Adrenal gland (tissue), 5 donors: Measurements from ENCODE around the gene CYP20A1.

Experiments used
- POLR2A ChIP-seq, 2 donors: fragments of 450-650 bp; IDR thresholded peaks; one replicate each; pipeline ENCODE4 v1.6.1; 2017; ENCODE audit warnings: antibody characterized with exemption in 2 of 2, mild to moderate bottlenecking in 2 of 2, moderate library complexity in 1 of 2
- TF ChIP-seq, protein P1 (sequence below), 6 experiments: fragments of 450-650 bp in 4 of 6; fragments of 200-600 bp in 2 of 6; sonication (generic) in 1 of 6; IDR thresholded peaks; 1 replicate in 5 of 6; 2 replicates in 1 of 6; pipeline versions ENCODE4 v1.5.1 to v1.8.0; 2016 to 2021; ENCODE audit warnings: antibody characterized with exemption in 6 of 6, mild to moderate bottlenecking in 2 of 6, moderate library complexity in 1 of 6
- donor health status: DM: no; HTN: no; CAD: no.

DNA sequence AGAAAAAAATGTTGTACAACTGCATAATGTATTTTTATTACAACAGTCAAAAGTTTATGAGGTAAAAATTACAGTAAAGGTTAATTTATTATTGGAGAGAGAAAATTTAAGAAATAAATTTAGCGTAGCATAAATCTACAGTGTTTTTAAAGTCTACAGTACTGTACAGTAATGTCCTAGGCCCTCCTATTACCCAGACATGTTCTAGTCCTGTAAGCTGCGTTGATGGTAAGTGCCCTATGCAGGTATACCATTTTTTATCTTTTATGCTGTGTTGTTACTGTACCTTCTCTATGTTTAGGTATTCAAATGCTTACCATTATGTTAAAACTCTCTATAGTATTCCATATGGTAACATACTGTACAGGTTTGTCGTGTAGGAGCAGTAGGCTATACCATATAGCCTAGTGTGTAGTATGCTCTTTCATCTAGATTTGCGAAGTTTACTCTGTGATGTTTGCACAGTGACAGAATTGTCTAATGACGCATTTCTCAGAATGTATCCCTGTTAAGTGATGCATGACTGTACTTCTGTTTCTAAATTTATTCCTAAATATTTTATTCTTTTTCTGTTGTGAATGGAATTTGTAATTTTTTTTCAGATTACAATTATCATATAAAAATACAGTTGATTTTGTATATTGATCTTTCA is 113.9 kb downstream of the CYP20A1 start:
- TF ChIP-seq, protein P1, sequence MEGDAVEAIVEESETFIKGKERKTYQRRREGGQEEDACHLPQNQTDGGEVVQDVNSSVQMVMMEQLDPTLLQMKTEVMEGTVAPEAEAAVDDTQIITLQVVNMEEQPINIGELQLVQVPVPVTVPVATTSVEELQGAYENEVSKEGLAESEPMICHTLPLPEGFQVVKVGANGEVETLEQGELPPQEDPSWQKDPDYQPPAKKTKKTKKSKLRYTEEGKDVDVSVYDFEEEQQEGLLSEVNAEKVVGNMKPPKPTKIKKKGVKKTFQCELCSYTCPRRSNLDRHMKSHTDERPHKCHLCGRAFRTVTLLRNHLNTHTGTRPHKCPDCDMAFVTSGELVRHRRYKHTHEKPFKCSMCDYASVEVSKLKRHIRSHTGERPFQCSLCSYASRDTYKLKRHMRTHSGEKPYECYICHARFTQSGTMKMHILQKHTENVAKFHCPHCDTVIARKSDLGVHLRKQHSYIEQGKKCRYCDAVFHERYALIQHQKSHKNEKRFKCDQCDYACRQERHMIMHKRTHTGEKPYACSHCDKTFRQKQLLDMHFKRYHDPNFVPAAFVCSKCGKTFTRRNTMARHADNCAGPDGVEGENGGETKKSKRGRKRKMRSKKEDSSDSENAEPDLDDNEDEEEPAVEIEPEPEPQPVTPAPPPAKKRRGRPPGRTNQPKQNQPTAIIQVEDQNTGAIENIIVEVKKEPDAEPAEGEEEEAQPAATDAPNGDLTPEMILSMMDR (IDR thresholded peaks at IDR 0.05) = no peak
- no peak for TF ChIP-seq POLR2A (IDR thresholded peaks at IDR 0.05)
